Thyroid gland (tissue), 4 donors: ENCODE measurements around the gene CARNS1.

ENCODE experiments used
- CTCF ChIP-seq, 6 experiments: fragments of 200-600 bp in 3 of 6; fragments of 450-650 bp in 3 of 6; sonication (generic) in 3 of 6; IDR thresholded peaks; one replicate each; pipeline ENCODE4 v1.5.1; 2016 to 2019; ENCODE audit warnings: antibody characterized with exemption in 6 of 6, mild to moderate bottlenecking in 2 of 6, inconsistent platforms in 1 of 6, moderate library complexity in 1 of 6
- POLR2A ChIP-seq, 2 donors: fragments of 450-650 bp; IDR thresholded peaks; one replicate each; pipeline ENCODE4 v1.6.1; 2017; ENCODE audit warnings: antibody characterized with exemption in 2 of 2, mild to moderate bottlenecking in 2 of 2, moderate library complexity in 1 of 2

GRCh38 chr11:67456068-67456705 is 40.7 kb downstream of the CARNS1 start:
- TF ChIP-seq POLR2A (IDR thresholded peaks at IDR 0.05): no peak
- TF ChIP-seq CTCF (IDR thresholded peaks at IDR 0.05): no peak
